Tibial nerve (tissue), 3 donors: ENCODE measurements around the gene CHST14.

Source experiments
- CTCF ChIP-seq, 5 experiments: fragments of 200-600 bp in 3 of 5; fragments of 450-650 bp in 2 of 5; sonication (generic) in 3 of 5; IDR thresholded peaks; one replicate each; pipeline ENCODE4 v1.5.1; 2016 to 2019; ENCODE audit warnings: antibody characterized with exemption in 5 of 5, mild to moderate bottlenecking in 3 of 5, moderate library complexity in 2 of 5
- POLR2A ChIP-seq, 2 donors: fragments of 450-650 bp; IDR thresholded peaks; one replicate each; pipeline ENCODE4 v1.6.1; 2017; ENCODE audit warnings: antibody characterized with exemption in 2 of 2, mild to moderate bottlenecking in 2 of 2, moderate library complexity in 2 of 2

GRCh38 chr15:40443846-40444245, 26.9 kb upstream of the CHST14 start:
- TF ChIP-seq CTCF (IDR thresholded peaks at IDR 0.05): no peak
- no peak for TF ChIP-seq POLR2A (IDR thresholded peaks at IDR 0.05)
